Bronchial epithelial cell (primary cell): Measurements from ENCODE around the gene MT3. TPM values are rescaled to one million over a fixed set of nuclear protein-coding genes. Genes with fewer than 3 reads are reported as not detected.

Experiments used
- DNase-seq: peaks from one replicate; pipeline ENCODE4 v3.0.0-alpha.2; 2010; ENCODE audit warnings: low read depth
- FAIRE-seq: peaks from 2 replicates; lab custom pipeline; 2011; peaks lifted over from hg19 to GRCh38; lab: Jason Lieb, UNC
- H3K27me3 ChIP-seq: 2 replicates; pipeline ENCODE4 v1.5.1; 2011; ENCODE audit warnings: low read length; ENCODE audit not compliant: control insufficient read depth, insufficient read depth
- H3K36me3 ChIP-seq: 2 replicates; pipeline ENCODE4 v1.5.1; 2011; ENCODE audit warnings: low read length; ENCODE audit not compliant: control insufficient read depth, insufficient read depth
- H3K4me3 ChIP-seq: 2 replicates; pipeline ENCODE4 v1.5.1; 2011; ENCODE audit warnings: mild to moderate bottlenecking, low read depth, low read length, control low read depth
- total RNA-seq: library from RNA; depleted of rRNA; stranded (reverse); fragments of >200 nt; gene quantifications from 2 replicates; pipeline ENCODE4 v1.2.1, GENCODE V29; 2014
- TF ChIP-seq, protein P1 (sequence below): IDR thresholded peaks from 2 replicates; pipeline ENCODE4 v1.5.1; 2011; ENCODE audit warnings: mild to moderate bottlenecking, moderate library complexity, low read length, control low read depth, inconsistent platforms; ENCODE audit not compliant: insufficient read depth, severe bottlenecking

Gene MT3
- total RNA-seq, 1 donor from 2014 or later = not detected

DNA sequence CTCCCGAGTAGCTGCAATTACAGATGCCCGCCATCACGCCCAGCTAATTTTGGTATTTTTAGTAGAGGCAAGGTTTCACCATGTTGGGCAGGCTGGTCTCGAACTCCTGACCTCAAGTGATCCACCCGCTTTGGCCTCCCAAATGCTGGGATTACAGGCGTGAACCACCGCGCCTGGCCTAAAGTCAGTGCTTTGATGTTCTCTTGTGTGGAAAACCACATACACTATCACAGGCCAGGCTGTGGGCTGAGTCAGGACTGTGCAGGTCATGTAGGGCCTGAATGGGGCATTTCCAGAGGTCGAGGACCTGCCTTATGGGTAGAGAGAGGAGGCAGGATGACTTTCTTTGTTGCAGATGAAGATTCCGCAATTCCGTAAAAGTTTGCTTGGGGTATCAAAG, 5.1 kb upstream of the MT3 start:
- H3K4me3 ChIP-seq = no peak overlapping the region
- H3K36me3 ChIP-seq = no peaks in the 10 kb centered on the region
- FAIRE-seq = no peak
- peaks cover 7% of the 10 kb centered on the region for H3K27me3 ChIP-seq
- DNase-seq = no peak
- TF ChIP-seq, protein P1, sequence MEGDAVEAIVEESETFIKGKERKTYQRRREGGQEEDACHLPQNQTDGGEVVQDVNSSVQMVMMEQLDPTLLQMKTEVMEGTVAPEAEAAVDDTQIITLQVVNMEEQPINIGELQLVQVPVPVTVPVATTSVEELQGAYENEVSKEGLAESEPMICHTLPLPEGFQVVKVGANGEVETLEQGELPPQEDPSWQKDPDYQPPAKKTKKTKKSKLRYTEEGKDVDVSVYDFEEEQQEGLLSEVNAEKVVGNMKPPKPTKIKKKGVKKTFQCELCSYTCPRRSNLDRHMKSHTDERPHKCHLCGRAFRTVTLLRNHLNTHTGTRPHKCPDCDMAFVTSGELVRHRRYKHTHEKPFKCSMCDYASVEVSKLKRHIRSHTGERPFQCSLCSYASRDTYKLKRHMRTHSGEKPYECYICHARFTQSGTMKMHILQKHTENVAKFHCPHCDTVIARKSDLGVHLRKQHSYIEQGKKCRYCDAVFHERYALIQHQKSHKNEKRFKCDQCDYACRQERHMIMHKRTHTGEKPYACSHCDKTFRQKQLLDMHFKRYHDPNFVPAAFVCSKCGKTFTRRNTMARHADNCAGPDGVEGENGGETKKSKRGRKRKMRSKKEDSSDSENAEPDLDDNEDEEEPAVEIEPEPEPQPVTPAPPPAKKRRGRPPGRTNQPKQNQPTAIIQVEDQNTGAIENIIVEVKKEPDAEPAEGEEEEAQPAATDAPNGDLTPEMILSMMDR = no peak

DNA sequence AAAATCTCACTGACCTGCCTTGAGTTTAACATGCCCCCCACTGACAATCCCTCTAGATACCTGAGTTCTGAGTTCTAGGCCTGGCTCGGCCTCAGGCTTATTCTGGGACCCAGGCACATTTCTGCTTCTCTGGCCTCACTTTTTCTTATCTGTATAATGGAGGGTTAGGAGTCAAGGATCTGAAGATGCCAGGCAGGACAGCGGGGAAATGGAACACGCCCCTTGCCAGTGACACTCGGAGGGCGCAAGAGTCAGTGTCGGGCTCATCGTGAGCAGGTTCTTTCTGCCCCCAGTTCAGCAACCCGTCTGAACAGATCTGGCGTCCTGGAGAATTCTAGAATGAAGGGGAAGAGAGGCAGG, 567 bp upstream of the MT3 start:
- Histone ChIP-seq H3K36me3 (no peaks in the 10 kb centered on the region), H3K27me3 (peaks cover 25% of the 10 kb centered on the region), H3K4me3 (no peak overlapping the region)
- no peak for FAIRE-seq
- DNase-seq = no peak
- TF ChIP-seq, protein P1 = no peak

DNA sequence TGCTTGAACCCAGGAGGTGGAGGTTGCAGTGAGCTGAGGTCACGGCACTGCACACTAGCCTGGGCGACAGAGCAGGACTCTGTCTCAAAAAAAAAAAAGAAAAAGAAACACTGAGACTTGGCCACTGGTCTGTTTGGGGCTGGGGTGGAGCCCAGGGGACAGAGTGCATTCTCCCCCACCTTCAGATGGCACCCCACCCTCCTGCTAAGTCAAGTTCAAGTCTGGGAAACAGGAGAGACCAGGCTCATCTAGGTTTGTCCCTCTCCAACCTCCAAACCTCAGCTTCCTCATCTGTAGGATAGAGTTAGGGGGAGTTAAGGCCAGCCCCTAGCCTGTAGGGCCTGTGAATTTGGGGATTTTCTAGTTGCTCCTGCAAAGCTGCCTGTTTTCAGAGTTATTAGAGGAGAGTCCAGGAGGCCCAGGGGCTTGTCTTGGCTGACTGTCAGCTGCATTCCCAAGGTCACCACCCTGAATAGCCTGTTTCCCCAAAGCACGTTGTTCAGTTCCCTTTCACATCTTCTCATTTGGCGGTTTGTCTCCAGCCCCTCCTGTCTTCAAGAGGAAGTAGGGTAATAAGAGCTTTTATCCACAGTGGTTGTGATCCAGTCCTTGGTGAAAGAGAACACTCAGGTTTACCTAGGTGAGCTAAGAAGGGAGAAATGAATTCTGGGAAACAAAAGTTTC, 2.2 kb downstream of the MT3 start:
- Histone ChIP-seq H3K36me3 (no peaks in the 10 kb centered on the region), H3K27me3 (peaks cover 25% of the 10 kb centered on the region), H3K4me3 (no peak overlapping the region)
- DNase-seq (no peak), FAIRE-seq (no peak)
- TF ChIP-seq, protein P1 = no peak

DNA sequence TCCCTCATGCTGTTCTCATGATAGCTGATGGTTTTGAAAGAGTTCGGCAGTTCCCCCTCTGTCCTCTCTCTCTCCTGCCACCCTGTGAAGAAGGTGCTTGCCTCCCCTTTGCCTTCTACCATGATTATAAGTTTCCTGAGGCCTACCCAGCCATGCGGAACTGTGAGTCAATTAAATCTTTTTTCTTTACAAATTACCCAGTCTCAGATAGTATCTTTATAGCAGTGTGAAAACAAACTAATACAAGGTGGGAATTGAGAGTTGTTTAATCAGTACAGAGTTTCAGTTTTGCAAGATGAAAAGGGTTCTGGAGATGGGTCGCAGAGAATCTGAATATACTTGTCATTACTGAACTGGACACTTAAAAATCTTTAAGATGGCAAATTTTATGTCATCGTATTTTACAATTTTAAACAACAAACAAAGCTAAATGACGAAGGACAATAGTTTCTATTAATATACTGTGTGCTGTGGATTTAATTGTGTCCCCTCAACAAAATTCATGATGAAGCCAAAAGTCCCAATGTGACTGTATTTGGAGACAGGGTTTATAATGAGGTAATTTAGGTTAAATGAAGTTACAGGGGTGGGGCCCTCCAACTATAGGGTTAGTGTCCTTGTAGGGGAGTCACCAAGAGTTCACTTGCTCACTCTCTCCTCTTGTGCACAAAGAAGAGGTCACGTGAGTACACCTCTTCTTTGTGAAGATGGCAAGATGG, 4.4 kb downstream of the MT3 start:
- Histone ChIP-seq H3K27me3 (peaks cover 20% of the 10 kb centered on the region), H3K36me3 (no peaks in the 10 kb centered on the region), H3K4me3 (no peak overlapping the region)
- DNase-seq (no peak), FAIRE-seq (no peak)
- TF ChIP-seq, protein P1 = no peak

DNA sequence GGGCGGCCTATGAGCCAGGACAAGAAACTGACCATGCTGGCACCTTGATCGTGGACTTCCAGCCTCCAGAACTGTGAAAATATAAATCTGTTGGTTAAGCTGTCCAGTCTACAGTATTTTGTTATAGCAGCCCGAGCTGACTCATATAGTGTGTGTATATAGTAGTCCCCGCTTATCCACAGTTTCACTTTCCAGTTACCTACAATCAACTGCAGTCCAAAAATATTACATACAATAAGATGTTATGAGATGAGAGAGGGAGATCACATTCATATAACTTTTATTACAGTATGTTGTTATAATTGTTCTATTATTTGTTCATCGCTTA, 4.9 kb downstream of the MT3 start:
- TF ChIP-seq, protein P1 = no peak
- FAIRE-seq = no peak
- H3K27me3 ChIP-seq = peaks cover 18% of the 10 kb centered on the region
- no peak for DNase-seq
- no peaks in the 10 kb centered on the region for H3K36me3 ChIP-seq
- H3K4me3 ChIP-seq = no peak overlapping the region
